Tibial nerve (tissue), 4 donors: ENCODE data around the gene MMP28. TPM values are rescaled to one million over a fixed set of nuclear protein-coding genes. Genes with fewer than 3 reads are reported as not detected.
"Not testable (repeated sequence)": the region's sequence is repeated elsewhere in the genome, so short reads cannot be mapped to it uniquely, and the experiment has no call there.

Experiments
- DNase-seq, 2 donors: peaks; one replicate each; pipeline ENCODE4 v3.0.0-alpha.2; 2019; ENCODE audit warnings: low spot score in 2 of 2
- H3K27ac ChIP-seq, 4 donors: fragments of 200-600 bp; sonication (generic) in 3 of 4; one replicate each; pipeline ENCODE4 v1.5.1; 2017 to 2019; ENCODE audit warnings: mild to moderate bottlenecking in 1 of 4
- H3K27me3 ChIP-seq, 2 donors: fragments of 200-600 bp; sonication (generic) in 1 of 2; one replicate each; pipeline versions ENCODE4 v1.5.1 to v1.6.0; 2017 to 2019
- H3K36me3 ChIP-seq, 3 donors: fragments of 200-600 bp; sonication (generic); one replicate each; pipeline ENCODE4 v1.5.1; 2018 to 2019
- H3K4me1 ChIP-seq, 4 donors: fragments of 200-600 bp; sonication (generic) in 3 of 4; one replicate each; pipeline ENCODE4 v1.5.1; 2017 to 2019
- H3K4me3 ChIP-seq, 4 donors: fragments of 200-600 bp; sonication (generic) in 3 of 4; one replicate each; pipeline ENCODE4 v1.5.1; 2017 to 2019; ENCODE audit warnings: mild to moderate bottlenecking in 1 of 4, moderate library complexity in 1 of 4
- H3K9me3 ChIP-seq, 4 donors: fragments of 200-600 bp; sonication (generic) in 3 of 4; one replicate each; pipeline ENCODE4 v1.5.1; 2017 to 2019
- EP300 ChIP-seq, 2 donors: sonication (generic); formaldehyde crosslinking; IDR thresholded peaks; one replicate each; pipeline ENCODE4 v1.6.1; 2017; ENCODE audit warnings: antibody characterized with exemption in 2 of 2, mild to moderate bottlenecking in 1 of 2
- POLR2A ChIP-seq, 2 donors: fragments of 450-650 bp; IDR thresholded peaks; one replicate each; pipeline ENCODE4 v1.6.1; 2017; ENCODE audit warnings: antibody characterized with exemption in 2 of 2, mild to moderate bottlenecking in 2 of 2, moderate library complexity in 2 of 2
- WGBS, 2 donors: methylation state at CpG; one replicate each; pipeline ENCODE4 v1.1.5; 2018; 5-methylcytosine and 5-hydroxymethylcytosine counted together
- total RNA-seq, 4 donors: library from RNA; depleted of rRNA; stranded (reverse); fragments of >200 nt; gene quantifications; one replicate each; pipeline ENCODE4 v1.1.0, GENCODE V29; 2016
- TF ChIP-seq, protein P1 (sequence below), 5 experiments: fragments of 200-600 bp in 3 of 5; fragments of 450-650 bp in 2 of 5; sonication (generic) in 3 of 5; IDR thresholded peaks; one replicate each; pipeline ENCODE4 v1.5.1; 2016 to 2019; ENCODE audit warnings: antibody characterized with exemption in 5 of 5, mild to moderate bottlenecking in 3 of 5, moderate library complexity in 2 of 5

MMP28 gene
- total RNA-seq, 4 donors from 2014 or later: 71.7 to 174 (median 136) TPM

DNA sequence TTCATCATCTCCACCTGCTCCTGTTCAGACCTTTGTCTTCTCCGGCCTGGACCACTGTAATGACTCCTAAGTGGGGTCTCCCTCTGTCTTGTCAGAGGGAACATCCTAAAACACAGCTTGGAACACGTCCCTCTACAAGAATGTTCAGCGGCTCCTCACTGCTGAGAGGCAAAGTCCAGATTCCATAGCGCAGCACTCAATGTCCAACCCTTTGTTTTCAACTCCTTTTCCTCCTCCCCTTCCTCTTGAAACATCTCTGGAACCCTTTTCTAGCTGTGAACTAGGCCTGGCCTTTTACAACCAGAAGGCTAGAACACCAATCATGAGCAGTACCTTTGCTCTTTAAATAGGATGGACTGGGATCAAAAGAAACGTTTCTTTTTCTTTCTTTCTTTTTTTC, 33.8 kb downstream of the MMP28 start:
- Histone ChIP-seq H3K27me3 (no peaks in the 10 kb centered on the region), H3K36me3 (no peaks in the 10 kb centered on the region), H3K27ac (no peak overlapping the region), H3K9me3 (no peaks in the 10 kb centered on the region), H3K4me1 (peaks cover 0 to 32% (median 23%) of the 10 kb centered on the region in 4 donors), H3K4me3 (no peak overlapping the region)
- no peak for DNase-seq
- TF ChIP-seq POLR2A (IDR thresholded peaks at IDR 0.05) (no peak), EP300 (IDR thresholded peaks at IDR 0.05) (no peak)
- TF ChIP-seq, protein P1, sequence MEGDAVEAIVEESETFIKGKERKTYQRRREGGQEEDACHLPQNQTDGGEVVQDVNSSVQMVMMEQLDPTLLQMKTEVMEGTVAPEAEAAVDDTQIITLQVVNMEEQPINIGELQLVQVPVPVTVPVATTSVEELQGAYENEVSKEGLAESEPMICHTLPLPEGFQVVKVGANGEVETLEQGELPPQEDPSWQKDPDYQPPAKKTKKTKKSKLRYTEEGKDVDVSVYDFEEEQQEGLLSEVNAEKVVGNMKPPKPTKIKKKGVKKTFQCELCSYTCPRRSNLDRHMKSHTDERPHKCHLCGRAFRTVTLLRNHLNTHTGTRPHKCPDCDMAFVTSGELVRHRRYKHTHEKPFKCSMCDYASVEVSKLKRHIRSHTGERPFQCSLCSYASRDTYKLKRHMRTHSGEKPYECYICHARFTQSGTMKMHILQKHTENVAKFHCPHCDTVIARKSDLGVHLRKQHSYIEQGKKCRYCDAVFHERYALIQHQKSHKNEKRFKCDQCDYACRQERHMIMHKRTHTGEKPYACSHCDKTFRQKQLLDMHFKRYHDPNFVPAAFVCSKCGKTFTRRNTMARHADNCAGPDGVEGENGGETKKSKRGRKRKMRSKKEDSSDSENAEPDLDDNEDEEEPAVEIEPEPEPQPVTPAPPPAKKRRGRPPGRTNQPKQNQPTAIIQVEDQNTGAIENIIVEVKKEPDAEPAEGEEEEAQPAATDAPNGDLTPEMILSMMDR (IDR thresholded peaks at IDR 0.05): no peak
- 74 to 77% methylated on average over 5 of the region's 5 CpGs for WGBS, 2 donors

GRCh38 chr17:35760587-35760986, 34.9 kb downstream of the MMP28 start, which contains the start of gene C17orf50:
C17orf50 (plus strand) TSS chr17:35760887; CDS start chr17:35760942, 55 bp downstream.
- DNase-seq: no peak
- no peak within 1 kb of the TSS for H3K27ac ChIP-seq
- 75 to 82% methylated on average over 1 of the region's 1 CpG for WGBS, 2 donors
- H3K4me3 ChIP-seq: no peak within 1 kb of the TSS
- H3K36me3 ChIP-seq: no peaks in the 10 kb centered on the region
- peaks cover 0 to 21% (median 13%) of the 10 kb centered on the region in 4 donors for H3K4me1 ChIP-seq
- no peaks in the 10 kb centered on the region for H3K9me3 ChIP-seq
- H3K27me3 ChIP-seq: no peaks in the 10 kb centered on the region
- TF ChIP-seq, protein P1 (IDR thresholded peaks at IDR 0.05): no peak
- TF ChIP-seq EP300 (IDR thresholded peaks at IDR 0.05) (no peak), POLR2A (IDR thresholded peaks at IDR 0.05) (no peak)

- Histone ChIP-seq H3K4me1 (peaks cover 0 to 9% (median 0%) of the 10 kb centered on the region in 4 donors), H3K4me3 (no peak overlapping the region), H3K27ac (no peak overlapping the region), H3K9me3 (no peaks in the 10 kb centered on the region), H3K27me3 (peaks cover 0 to 10% of the 10 kb centered on the region in 2 donors), H3K36me3 (no peaks in the 10 kb centered on the region)
- DNase-seq: no peak
- TF ChIP-seq POLR2A (IDR thresholded peaks at IDR 0.05) (no peak), EP300 (IDR thresholded peaks at IDR 0.05) (no peak)
- TF ChIP-seq, protein P1 (IDR thresholded peaks at IDR 0.05): no peak
These were observed 38.2 kb downstream of the MMP28 start for GRCh38 chr17:35757243-35757642.

- Histone ChIP-seq H3K4me3 (no peak within 1 kb of the TSS), H3K36me3 (no peaks in the 10 kb centered on the region), H3K4me1 (peaks cover 0 to 22% (median 0%) of the 10 kb centered on the region in 4 donors), H3K9me3 (no peaks in the 10 kb centered on the region), H3K27me3 (peaks cover 0 to 48% of the 10 kb centered on the region in 2 donors), H3K27ac (no peak within 1 kb of the TSS)
- 26 to 29% methylated on average over 9 of the region's 9 CpGs for WGBS, 2 donors
- no peak for DNase-seq
- TF ChIP-seq, protein P1 (IDR thresholded peaks at IDR 0.05): no peak
- TF ChIP-seq EP300 (IDR thresholded peaks at IDR 0.05): no peak
- no peak for TF ChIP-seq POLR2A (IDR thresholded peaks at IDR 0.05)
These were observed 42.3 kb downstream of the MMP28 start, which contains the start of gene GAS2L2 for GRCh38 chr17:35752945-35753764. GAS2L2 (minus strand) TSS chr17:35753239; CDS start chr17:35752850, 389 bp downstream.

DNA sequence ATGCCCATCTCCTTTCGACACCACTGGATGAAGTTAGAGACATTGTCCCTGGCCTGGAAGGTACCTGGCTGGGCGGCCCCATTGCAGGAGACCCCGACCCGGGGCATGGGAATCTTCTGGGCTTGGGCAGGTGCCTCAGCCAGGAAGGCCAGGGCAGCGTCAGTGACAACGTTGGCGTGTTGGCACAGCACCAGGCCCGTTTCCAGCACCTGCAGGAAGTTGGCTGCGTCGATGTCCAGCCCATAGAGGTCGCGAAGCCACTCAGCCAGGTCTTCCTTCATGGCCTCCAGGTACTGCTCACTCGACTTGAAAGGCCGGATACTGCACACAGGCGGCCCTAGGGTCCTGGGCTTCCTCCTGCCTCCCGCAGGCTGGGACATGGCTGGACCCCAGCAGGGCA, 43.0 kb downstream of the MMP28 start:
- Histone ChIP-seq H3K27ac (no peak overlapping the region), H3K27me3 (peaks cover 0 to 55% of the 10 kb centered on the region in 2 donors), H3K4me1 (peaks cover 0 to 28% (median 0%) of the 10 kb centered on the region in 4 donors), H3K36me3 (no peaks in the 10 kb centered on the region), H3K4me3 (no peak overlapping the region), H3K9me3 (no peaks in the 10 kb centered on the region)
- no peak for DNase-seq
- WGBS, 2 donors: 62 to 63% methylated on average over 9 to 13 of the region's 16 CpGs
- TF ChIP-seq POLR2A (IDR thresholded peaks at IDR 0.05): no peak
- no peak for TF ChIP-seq EP300 (IDR thresholded peaks at IDR 0.05)
- TF ChIP-seq, protein P1 (IDR thresholded peaks at IDR 0.05): no peak

GRCh38 chr17:35751541-35751940, 43.9 kb downstream of the MMP28 start:
- 82 to 83% methylated on average over 4 of the region's 4 CpGs for WGBS, 2 donors
- H3K36me3 ChIP-seq, H3K9me3 ChIP-seq, H3K27ac ChIP-seq, DNase-seq, H3K4me3 ChIP-seq: not testable (repeated sequence)
- H3K27me3 ChIP-seq: peaks cover 0 to 60% of the 10 kb centered on the region in 2 donors
- H3K4me1 ChIP-seq: peaks cover 0 to 32% (median 0%) of the 10 kb centered on the region in 4 donors
